DLD1 (cell line): ENCODE results near the gene TEAD3.

Experiments
- in situ Hi-C: cut with HindIII; loops from 2 replicates; pipeline ENCODE4 v1.10.0; 2017; ENCODE audit warnings: low sequenced_read_pairs

The TEAD3 gene

GRCh38 chr6:35492974-35493284, 4.0 kb downstream of the TEAD3 start:
- in situ Hi-C loops = no loop called here

- in situ Hi-C loops = no loop called here
Observed at GRCh38 chr6:35492258-35492973, 4.5 kb downstream of the TEAD3 start.

GRCh38 chr6:35491558-35492257, 5.2 kb downstream of the TEAD3 start:
- in situ Hi-C loops = no loop called here

DNA sequence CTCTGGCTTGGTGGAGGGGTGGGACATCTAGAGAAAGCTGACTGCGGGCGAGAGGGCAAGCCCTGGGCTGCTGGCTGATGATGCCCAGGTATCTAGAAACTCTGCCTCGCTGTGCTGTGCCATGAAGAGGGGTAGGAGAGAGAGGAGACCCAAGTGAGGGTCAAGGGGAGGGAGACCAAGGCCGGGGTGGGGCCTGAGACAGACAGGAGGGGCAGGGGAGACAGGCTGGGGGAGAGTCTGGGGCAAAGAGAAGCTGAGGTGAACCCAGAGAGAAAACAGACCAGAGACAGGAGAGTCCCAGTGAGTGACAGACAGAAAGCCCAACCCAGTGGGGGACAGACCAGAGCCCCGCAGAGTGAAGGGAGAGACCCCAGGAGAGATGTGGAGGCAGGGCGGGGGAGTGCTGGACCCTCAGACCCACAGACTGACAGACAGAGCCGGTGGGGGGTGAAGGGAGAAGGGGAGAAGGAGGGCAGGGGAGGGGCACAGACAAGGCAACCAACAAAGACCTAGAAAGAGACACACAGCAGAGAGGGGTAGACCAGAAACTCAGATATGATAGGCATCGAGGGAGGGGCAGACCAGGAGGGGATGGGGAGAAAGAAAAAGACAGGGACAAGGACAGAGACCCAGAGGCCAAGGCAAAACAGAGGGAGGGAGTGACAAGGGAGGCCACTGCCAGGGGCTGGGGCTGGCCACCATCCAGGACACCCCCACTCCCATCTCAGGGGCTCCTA, 5.9 kb downstream of the TEAD3 start:
- in situ Hi-C loops = no loop called here

GRCh38 chr6:35489995-35490791, 6.7 kb downstream of the TEAD3 start:
- in situ Hi-C loops = no loop called here

GRCh38 chr6:35489066-35489465, 7.8 kb downstream of the TEAD3 start:
- in situ Hi-C loops = no loop called here

GRCh38 chr6:35488517-35488862, 8.4 kb downstream of the TEAD3 start:
- in situ Hi-C loops = no loop called here

GRCh38 chr6:35487658-35488516, 9.0 kb downstream of the TEAD3 start:
- in situ Hi-C loops = no loop called here

DNA sequence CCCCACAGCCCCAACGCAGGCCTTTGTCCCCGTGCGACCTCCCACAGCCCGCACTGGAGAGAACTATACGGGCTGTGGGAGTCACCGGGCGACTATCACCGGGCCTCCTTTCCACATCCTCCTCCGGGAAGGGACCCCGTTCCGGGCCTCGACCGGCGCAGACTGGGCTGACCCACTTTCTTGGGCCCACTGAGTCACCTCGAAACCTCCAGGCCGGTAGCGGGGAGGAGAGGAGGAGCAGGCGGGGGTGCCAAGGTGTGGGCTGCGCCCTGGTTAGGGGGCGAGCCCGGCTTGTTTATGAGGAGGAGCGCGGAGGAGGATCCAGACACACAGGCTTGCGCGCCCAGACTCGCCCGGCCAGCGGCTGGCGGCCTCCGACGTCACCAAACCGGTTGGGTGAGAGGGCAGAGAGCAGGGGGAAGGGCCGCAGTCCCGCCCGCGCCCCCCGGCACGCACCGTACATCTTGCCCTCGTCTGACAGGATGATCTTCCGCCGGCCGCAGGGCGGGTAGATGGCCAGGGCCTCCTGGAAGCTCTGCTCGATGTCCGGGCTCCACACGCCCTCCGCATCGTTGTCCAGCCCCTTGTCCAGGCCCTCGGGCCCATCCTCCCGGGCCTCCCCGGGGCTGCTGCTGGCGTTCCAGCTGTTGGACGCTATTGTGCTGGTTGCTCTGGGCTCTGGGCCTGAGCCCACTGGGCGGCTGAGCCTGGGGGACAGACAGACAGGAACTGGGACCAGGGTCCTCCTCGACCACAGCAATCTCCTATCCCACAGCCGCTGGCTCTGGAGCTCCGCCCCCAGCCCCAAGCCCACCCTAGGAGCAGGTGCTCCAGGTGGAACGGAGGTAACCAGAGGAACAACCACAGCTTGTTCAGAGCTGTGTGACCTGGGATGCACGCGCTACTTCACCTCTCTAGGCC, 10.6 kb downstream of the TEAD3 start:
- in situ Hi-C loops = no loop called here

- in situ Hi-C loops = no loop called here
Observed at GRCh38 chr6:35485402-35485877, 11.4 kb downstream of the TEAD3 start.

GRCh38 chr6:35484921-35485392, 11.9 kb downstream of the TEAD3 start:
- in situ Hi-C loops = no loop called here

GRCh38 chr6:35483893-35484645, 12.8 kb downstream of the TEAD3 start:
- in situ Hi-C loops = no loop called here

DNA sequence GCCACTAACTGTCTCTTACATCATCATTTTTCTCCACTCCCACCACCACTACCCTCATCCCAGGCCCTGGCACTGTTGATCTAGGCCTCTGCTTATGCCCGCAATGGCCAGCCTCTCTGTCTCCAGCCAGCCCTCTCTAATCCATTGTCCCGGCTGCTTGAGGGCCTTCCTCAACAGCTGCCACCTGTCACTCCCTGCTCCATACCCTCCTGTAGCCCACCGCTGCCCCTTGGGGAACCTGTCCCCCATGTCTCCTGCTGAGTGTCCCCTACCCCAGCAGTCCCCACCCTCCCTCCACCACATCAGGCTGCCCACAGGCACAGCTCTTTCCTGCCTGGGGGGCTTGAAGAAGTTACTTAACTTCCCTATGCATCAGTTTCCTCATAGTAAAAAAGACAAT, 13.4 kb downstream of the TEAD3 start:
- in situ Hi-C loops = no loop called here

- in situ Hi-C loops = no loop called here
Observed at GRCh38 chr6:35483062-35483461, 13.8 kb downstream of the TEAD3 start.

DNA sequence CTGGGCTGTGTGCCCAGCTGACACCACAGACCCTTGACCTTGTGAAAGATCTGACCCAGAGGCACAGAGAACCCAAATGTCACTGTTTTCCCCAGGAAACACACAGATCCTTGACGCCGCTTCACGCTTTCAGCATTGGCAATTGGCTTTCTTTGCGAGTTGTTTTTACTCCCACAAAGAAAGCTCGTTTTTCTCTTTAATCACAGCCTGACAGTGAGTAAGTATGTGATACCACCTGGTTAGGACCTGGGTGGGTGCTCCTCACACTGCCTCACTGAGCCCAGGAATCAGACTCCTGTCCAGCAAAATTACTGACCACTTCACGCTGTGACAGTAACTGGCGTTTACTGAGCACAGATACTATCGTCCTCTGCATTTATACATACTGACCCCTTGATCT, 15.7 kb downstream of the TEAD3 start:
- in situ Hi-C loops = no loop called here

DNA sequence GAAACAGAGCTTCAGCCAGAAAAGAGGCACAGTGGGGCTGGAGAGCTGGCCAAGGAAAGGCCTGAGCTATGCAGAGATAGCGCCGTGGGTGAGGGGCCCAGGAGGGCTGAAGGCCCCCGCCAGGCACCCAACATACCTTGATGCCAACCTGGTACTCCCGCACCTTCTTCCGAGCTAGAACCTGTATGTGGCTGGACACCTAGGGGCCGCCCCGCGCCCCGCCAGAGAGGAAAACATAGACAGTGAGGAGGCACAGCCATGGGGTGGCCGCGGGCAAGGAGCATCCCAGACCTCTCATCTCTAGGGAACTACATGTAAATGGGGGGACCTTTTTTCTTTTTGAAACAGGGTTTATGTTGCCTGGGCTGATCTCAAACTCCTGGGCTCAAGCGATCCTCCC, 16.7 kb downstream of the TEAD3 start:
- in situ Hi-C loops = no loop called here

DNA sequence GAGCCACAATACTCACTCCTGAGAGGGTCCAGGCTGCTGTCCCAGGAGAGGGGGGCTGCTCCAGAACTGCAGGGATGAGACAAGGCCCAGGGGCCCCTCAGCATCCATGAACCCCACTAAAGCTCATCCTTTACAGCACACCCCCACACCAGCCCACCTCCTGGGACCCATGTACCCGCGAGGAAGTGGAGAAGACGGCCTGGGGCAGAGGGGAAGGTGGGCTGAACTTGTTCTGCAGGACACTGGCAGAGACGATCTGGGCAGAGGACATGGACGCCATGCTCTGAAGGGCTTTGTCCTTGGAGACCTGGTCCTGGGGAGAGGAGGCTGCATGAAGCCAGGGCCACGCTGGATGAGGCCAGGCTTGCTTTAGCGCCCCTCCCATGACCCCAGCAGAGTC, 18.6 kb downstream of the TEAD3 start:
- in situ Hi-C loops = no loop called here

GRCh38 chr6:35477551-35478179, 19.2 kb downstream of the TEAD3 start:
- in situ Hi-C loops = no loop called here
